GM18505 (cell line): ENCODE results near the gene KRTAP5-7.
"Not testable (repeated sequence)": the region's sequence is repeated elsewhere in the genome, so short reads cannot be mapped to it uniquely, and the experiment has no call there.

Experiments
- ATAC-seq: cut with Tn5 transposase; IDR thresholded peaks from one replicate; pipeline ENCODE4 v1.9.1; 2021; ENCODE audit not compliant: unreplicated experiment
- POLR2A ChIP-seq: IDR thresholded peaks from 4 replicates; pipeline ENCODE4 v1.6.1; 2011; ENCODE audit warnings: borderline replicate concordance; ENCODE audit not compliant: insufficient read depth, insufficient read length; ENCODE audit errors: extremely low read depth

KRTAP5-7 gene

DNA sequence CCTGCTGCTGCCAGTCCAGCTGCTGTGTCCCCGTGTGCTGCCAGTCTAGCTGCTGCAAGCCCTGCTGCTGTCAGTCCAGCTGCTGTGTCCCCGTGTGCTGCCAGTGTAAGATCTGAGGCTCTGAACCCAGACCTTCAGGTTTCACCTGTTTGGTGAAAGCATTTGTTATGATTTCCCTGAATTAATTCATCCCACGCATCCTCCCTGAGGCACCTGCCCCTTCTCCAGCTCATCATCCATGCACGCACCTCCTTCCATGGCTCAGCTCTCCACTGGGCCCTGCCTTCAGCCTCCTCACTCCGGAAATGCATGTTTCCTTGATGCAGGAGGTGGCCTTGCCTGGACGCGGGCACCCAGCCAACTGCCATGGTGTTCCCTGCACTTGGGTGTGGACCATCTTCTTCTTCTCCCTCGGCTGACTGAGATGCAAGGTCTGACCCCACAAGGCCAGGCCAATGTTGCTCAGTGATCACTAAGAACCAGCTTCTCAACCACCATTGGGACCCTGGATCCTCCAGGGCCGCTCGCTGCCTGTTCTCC lies 39.1 kb downstream of the KRTAP5-7 start:
- ATAC-seq: no peak
- no peak for TF ChIP-seq POLR2A

DNA sequence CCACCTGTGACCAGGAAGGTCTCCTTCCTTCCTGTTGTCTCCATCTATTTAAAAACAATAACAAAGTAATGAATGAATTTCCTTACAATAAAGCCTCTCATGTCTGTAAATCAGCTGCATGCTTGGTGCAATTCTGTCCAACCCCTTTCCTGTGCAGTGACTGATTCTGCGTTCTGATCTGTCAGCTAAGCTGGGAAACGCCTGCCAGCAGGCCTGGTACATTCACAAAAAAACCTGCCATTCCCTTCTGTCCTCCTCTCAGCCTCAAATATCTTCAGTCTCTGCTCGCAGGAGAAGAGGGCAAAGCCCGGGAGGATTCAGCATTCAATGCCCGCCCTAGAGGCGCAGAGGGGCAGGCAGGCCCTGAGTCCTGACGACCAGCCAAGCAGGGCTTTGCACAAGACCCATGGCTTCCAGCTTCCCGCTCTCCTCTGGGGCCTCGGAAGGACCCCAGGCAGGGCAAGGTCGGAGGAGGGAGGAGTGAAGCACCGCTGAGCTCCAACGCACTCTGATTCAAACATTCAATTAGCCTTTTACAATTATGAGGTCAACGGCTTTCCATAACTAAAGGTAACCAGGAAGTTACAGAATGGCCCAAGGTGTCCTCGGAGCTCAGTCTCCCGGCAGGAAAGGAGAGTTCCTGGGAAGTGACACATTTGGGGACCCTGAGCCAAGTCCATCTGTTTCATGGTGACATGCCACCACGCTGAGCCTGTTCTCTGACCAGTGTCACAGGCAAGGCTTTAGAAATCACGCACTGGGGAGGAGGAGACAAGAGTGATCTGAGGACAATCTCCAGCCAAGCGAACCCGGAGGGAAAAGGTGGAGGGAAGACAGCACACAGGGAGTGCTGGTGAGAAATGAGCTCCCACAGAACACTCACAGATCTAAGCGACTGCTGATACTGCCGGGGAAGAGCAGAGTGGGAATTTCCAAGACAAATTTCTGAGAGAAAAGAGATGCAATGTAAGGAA lies 39.8 kb downstream of the KRTAP5-7 start:
- not testable (repeated sequence) for ATAC-seq

DNA sequence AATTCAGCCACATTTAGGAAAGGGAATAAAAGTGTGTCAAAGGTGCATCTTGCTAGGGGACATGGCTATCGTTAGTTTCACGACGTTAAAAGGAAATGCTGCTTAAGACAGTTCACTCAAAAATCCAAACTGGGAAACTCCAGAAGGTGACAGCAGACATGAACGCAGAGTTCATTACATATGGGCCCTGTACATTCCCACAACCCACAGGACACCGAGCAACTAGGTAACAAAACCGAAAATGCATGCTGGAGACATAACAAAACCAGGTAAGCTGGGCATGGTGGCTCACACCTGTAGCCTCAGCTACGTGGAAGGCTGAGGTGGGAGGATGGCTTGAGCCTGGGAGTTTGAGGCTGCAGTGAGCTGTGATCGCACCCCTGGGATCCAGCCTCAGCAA lies 40.6 kb downstream of the KRTAP5-7 start:
- not testable (repeated sequence) for ATAC-seq

DNA sequence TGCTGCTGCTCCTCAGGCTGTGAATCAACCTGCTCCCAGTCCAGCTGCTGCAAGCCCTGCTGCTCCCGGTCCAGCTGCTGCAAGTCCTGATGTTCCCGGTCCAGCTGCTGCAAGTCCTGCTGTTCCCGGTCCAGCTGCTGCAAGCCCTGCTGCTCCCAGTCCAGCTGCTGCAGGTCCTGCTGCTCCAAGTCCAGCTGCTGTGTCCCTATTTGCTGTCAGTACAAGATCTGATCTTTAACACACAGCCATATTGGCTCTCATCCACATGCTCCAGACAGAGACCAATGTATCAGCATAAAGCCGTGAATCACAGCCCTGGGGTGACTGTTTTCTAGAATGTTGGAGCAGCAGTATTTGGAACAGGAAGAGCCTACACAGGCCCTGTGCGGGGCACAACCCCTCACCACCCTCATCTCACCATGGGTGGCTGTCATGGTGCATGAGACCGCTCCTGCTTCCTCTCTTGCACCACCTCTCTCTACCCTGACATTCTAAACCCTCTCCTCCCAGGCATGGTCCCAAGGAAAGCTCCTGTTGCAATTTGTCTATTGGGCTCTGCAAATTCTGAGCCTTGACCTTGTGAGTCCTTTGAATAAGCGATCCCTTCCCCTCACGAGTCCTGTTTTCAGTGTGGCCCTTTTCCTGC lies 41.8 kb downstream of the KRTAP5-7 start:
- no peak for ATAC-seq
- TF ChIP-seq POLR2A: no peak

DNA sequence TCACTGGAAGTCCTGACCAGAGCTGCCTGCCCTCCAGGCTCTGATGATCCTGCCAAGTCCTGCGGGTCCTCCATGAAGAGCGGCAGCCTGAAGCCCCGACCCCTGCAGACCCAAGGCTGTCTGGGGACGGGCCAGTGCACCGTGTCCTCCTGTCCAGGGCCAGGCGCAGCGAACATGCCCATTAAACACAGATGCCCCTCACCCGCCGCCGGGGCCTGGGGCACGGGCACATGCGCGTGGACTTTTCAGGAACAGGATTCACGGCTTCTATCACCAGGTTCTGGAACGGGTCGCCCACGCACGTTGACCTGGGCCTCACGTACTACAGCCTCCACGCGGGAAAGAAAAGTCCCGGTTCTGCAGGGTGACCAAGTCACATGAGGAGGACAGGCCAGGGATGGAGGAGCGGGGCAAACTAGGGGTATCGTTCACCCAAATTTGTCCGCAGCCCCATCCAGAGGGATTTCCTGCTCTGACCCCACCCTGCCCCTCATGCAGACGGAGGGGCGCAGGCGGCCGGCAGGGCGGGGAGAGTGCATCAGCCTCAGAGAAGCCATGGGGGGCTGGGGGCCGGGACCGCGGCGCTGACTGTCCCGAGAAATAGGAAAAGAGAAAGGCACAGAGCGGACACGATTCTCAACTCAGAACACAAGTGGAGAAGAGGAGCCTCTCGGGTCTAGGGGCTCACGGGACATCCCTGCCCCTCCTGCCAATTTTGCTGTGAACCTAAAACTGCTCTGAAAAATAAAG lies 44.2 kb downstream of the KRTAP5-7 start:
- ATAC-seq: not testable (repeated sequence)

DNA sequence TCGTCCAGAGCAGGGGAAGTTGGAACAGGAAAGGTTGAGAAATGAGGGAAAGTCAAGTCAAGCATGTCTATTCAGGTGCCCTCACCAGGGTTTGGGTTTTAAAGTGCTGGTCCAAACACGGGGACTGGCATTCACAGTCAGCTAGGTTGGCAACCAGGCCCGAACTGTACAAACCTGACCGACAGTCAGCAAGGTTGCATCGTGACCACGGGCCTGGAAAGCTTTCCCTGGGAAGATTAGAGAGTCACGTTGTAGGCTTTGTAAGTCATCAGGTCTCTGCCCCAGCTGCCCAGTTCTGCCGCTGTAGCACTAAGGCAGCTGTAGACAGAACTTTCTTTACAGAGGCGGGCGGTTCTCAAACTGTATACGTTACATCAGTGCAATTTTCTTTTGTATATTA lies 45.7 kb downstream of the KRTAP5-7 start:
- no peak for ATAC-seq
- TF ChIP-seq POLR2A: no peak

DNA sequence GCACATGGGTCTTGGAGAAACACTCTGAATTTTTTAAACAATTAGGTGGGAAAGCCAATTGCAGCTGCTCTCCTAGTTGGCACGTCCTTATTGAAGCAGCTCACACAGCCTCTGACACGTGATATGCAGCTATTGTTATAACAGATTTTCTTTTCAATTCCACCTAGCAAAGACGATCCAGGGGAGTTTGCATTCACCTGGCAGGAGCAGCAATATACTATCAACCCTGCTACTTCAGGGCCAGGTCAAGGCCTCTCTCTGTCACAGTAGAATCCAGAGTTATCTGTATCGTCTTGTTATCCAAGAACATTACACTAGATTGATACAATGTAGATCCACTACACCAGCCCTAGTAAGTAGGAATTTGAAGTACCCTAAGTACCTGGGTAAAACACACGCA lies 47.4 kb downstream of the KRTAP5-7 start:
- TF ChIP-seq POLR2A: no peak

DNA sequence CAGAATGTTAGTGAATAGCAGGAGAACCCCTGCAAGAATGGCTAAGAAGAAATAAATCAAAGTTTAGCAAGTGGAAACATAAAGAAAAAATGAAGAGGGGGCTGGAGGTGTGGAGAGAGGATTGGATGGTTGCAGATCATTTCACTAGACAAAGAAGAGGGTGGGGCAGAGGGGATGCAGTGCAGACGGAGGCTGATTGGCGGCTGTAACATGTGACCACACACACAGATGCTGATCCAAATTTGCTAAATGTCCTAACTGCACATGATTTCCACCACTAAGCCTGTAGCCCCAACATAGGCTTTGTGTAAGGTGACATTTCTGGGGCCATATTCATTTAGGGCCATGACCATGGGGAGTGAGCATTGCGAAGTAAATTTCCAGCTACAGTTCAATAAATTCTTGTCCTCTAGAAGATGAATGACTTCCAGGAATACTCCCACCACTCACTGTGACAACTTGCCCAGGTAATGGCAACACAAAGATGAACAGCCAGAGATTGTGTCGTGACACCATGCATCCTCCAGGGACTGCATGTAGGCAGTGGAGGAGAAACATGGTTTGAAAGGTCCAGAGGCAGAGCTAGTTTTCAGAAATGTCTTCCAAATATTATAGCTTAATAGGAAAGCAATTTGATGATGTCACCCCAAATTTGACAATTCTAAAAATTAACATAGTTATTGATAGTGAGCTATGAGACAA lies 48.8 kb downstream of the KRTAP5-7 start:
- ATAC-seq: no peak
- TF ChIP-seq POLR2A: no peak

More for the DNA sequence above, 47.4 kb downstream of the KRTAP5-7 start:
- no peak for ATAC-seq

DNA sequence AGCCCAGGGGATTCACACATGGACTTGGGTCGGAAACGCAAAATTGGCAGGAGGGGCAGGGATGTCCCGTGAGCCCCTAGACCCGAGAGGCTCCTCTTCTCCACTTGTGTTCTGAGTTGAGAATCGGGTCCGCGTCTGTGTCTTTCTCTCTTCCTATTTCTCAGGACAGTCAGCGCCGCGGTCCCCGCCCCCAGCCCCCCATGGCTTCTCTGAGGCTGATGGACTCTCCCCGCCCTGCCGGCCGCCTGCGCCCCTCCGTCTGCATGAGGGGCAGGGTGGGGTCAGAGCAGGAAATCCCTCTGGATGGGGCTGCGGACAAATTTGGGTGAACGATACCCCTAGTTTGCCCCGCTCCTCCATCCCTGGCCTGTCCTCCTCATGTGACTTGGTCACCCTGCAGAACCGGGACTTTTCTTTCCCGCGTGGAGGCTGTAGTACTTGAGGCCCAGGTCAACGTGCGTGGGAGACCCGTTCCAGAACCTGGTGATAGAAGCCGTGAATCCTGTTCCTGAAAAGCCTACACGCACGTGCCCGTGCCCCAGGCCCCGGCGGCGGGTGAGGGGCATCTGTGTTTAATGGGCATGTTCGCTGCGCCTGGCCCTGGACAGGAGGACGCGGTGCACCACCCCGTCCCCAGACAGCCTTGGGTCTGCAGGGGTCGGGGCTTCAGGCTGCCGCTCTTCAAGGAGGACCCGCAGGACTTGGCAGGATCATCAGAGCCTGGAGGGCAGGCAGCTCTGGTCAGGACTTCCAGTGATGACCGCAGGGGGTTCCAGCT lies 49.8 kb downstream of the KRTAP5-7 start:
- not testable (repeated sequence) for ATAC-seq

DNA sequence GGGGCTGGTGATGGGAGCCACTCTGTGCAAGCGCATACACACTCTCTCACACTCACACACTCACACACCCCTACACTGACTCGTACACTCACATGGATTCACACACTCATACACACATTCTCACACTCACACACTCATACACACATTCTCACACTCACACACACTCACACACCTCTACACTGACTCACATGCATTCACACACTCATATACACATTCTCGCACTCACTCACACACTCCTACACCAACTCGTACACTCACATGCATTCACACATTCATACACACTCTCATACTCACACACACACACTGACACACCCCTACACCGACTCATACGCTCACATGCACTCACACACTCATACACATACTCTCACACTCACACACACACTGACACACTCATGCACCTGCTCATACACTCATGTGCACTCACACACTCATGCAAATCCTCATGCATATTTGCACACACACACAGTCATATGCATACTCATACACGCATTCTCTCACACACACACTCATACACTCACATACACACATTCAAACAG lies 50.5 kb downstream of the KRTAP5-7 start:
- no peak for ATAC-seq
- TF ChIP-seq POLR2A: no peak
